ENCODE measurements around the gene KIAA0040. TPM values are rescaled to one million over a fixed set of nuclear protein-coding genes. Genes with fewer than 3 reads are reported as not detected.

The KIAA0040 gene
- total and polyA plus RNA-seq, 10 of the 15 experiments (the other 5 are each of a cell fraction or from before 2014, with no cell fraction given) = 7.6 to 47.7 (median 23.5) TPM

DNA sequence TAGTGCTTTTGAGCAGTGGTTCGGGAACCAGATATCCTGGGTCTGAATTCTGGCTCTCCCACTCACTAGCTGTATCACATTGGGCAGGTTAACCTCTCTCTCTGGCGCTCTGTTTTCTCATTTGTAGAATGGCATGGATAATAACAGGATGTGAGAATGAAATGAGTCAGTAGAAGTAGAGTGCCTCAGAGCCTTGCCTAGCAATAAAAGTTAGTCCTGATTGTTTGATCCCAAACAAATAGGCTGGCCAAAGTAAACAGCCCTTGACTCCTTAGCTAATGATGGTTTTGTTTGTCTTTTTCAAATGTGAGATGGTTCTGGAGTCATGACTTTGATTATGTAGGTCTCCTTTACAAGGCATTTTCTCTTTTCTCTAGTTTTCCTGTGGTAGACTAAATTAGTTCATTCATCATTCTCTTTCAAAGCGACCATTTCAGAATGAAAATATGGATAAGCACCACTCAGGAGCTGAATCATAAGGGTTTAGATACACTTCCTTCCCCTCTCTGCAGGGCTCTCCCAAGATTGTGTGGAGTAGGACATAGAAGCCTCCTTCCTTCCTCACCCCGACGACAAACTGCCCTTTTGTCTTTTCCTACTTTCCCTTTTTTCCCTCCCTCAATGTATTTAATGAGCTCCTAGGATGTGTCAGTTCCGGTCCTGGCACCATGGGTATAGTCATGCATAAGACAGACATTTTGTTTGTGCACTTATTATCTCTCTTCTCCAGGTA, 23.1 kb downstream of the KIAA0040 start:
- in situ Hi-C loops (cut with MboI) = no loop called here
- no peak overlapping the region for H3K4me2 ChIP-seq (ENCODE audit: control insufficient read depth, insufficient read depth)
- ATAC-seq = no peak
- TF ChIP-seq, protein P1, sequence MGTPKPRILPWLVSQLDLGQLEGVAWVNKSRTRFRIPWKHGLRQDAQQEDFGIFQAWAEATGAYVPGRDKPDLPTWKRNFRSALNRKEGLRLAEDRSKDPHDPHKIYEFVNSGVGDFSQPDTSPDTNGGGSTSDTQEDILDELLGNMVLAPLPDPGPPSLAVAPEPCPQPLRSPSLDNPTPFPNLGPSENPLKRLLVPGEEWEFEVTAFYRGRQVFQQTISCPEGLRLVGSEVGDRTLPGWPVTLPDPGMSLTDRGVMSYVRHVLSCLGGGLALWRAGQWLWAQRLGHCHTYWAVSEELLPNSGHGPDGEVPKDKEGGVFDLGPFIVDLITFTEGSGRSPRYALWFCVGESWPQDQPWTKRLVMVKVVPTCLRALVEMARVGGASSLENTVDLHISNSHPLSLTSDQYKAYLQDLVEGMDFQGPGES (IDR thresholded peaks at IDR 0.05) = no peak
- TF ChIP-seq SUPT20H (IDR thresholded peaks at IDR 0.05; ENCODE audit: borderline replicate concordance, control insufficient read depth, low read depth, low read length) (no peak), TCF3 (IDR thresholded peaks at IDR 0.05; ENCODE audit: borderline replicate concordance, insufficient read depth, low read depth, low read length) (no peak), SMAD5 (IDR thresholded peaks at IDR 0.05; ENCODE audit: low read depth) (no peak), RCOR1 (conservative IDR thresholded peaks at IDR 0.05; ENCODE audit: low read depth, low read length) (no peak), STAT3 (IDR thresholded peaks at IDR 0.05; ENCODE audit: low read depth, low read length) (no peak), SREBF2 (IDR thresholded peaks at IDR 0.05; ENCODE audit: low read length) (no peak), HDAC6 (IDR thresholded peaks at IDR 0.05; ENCODE audit: unreplicated experiment) (no peak), HDAC2 (IDR thresholded peaks at IDR 0.05) (no peak), WRNIP1 (IDR thresholded peaks at IDR 0.05; ENCODE audit: borderline replicate concordance, low read depth, low read length) (no peak)
- TF ChIP-seq, protein P2, sequence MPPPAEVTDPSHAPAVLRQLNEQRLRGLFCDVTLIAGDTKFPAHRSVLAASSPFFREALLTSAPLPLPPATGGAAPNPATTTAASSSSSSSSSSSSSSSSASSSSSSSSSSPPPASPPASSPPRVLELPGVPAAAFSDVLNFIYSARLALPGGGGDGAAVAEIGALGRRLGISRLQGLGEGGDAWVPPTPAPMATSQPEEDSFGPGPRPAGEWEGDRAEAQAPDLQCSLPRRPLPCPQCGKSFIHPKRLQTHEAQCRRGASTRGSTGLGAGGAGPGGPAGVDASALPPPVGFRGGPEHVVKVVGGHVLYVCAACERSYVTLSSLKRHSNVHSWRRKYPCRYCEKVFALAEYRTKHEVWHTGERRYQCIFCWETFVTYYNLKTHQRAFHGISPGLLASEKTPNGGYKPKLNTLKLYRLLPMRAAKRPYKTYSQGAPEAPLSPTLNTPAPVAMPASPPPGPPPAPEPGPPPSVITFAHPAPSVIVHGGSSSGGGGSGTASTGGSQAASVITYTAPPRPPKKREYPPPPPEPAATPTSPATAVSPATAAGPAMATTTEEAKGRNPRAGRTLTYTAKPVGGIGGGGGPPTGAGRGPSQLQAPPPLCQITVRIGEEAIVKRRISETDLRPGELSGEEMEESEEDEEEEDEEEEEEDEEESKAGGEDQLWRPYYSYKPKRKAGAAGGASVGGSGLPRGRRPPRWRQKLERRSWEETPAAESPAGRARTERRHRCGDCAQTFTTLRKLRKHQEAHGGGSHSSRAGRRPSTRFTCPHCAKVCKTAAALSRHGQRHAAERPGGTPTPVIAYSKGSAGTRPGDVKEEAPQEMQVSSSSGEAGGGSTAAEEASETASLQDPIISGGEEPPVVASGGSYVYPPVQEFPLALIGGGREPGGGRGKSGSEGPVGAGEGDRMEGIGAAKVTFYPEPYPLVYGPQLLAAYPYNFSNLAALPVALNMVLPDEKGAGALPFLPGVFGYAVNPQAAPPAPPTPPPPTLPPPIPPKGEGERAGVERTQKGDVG (CRISPR knock-in tag; IDR thresholded peaks at IDR 0.05) = no peak
- TF ChIP-seq, protein P3, sequence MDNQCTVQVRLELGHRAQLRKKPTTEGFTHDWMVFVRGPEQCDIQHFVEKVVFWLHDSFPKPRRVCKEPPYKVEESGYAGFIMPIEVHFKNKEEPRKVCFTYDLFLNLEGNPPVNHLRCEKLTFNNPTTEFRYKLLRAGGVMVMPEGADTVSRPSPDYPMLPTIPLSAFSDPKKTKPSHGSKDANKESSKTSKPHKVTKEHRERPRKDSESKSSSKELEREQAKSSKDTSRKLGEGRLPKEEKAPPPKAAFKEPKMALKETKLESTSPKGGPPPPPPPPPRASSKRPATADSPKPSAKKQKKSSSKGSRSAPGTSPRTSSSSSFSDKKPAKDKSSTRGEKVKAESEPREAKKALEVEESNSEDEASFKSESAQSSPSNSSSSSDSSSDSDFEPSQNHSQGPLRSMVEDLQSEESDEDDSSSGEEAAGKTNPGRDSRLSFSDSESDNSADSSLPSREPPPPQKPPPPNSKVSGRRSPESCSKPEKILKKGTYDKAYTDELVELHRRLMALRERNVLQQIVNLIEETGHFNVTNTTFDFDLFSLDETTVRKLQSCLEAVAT (IDR thresholded peaks at IDR 0.05) = no peak
- TF ChIP-seq, protein P4, sequence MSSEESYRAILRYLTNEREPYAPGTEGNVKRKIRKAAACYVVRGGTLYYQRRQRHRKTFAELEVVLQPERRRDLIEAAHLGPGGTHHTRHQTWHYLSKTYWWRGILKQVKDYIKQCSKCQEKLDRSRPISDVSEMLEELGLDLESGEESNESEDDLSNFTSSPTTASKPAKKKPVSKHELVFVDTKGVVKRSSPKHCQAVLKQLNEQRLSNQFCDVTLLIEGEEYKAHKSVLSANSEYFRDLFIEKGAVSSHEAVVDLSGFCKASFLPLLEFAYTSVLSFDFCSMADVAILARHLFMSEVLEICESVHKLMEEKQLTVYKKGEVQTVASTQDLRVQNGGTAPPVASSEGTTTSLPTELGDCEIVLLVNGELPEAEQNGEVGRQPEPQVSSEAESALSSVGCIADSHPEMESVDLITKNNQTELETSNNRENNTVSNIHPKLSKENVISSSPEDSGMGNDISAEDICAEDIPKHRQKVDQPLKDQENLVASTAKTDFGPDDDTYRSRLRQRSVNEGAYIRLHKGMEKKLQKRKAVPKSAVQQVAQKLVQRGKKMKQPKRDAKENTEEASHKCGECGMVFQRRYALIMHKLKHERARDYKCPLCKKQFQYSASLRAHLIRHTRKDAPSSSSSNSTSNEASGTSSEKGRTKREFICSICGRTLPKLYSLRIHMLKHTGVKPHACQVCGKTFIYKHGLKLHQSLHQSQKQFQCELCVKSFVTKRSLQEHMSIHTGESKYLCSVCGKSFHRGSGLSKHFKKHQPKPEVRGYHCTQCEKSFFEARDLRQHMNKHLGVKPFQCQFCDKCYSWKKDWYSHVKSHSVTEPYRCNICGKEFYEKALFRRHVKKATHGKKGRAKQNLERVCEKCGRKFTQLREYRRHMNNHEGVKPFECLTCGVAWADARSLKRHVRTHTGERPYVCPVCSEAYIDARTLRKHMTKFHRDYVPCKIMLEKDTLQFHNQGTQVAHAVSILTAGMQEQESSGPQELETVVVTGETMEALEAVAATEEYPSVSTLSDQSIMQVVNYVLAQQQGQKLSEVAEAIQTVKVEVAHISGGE (CRISPR knock-in tag; IDR thresholded peaks at IDR 0.05) = no peak

More for the DNA sequence above, 23.1 kb downstream of the KIAA0040 start:
- POLR2A ChIA-PET = no interaction called here
- no peak for DNase-seq (ENCODE audit: low read depth, low spot score)
- 93% methylated on average over 6 of the region's 6 CpGs for WGBS (ENCODE audit: insufficient coverage, insufficient replicate concordance, low lambda C conversion rate, missing lambda C conversion rate)
- Histone ChIP-seq H3K27me3 (replicated peaks in 1 of 2; ENCODE audit: control insufficient read depth in 2 of 2, insufficient read depth in 2 of 2, low read length in 1 of 2) (no peaks in the 10 kb centered on the region), H3K79me2 (ENCODE audit: control insufficient read depth, insufficient read depth, low read length) (no peaks in the 10 kb centered on the region), H3K4me1 (ENCODE audit: control insufficient read depth, insufficient read depth, low read length) (peaks cover 2% of the 10 kb centered on the region; the same call in 1 of the 2 replicates), H3K9me3 (replicated peaks; ENCODE audit: control insufficient read depth, insufficient read depth, low read length) (no peaks in the 10 kb centered on the region), H2AFZ (ENCODE audit: control insufficient read depth, low read depth, low read length) (no peak overlapping the region), H3K36me3 (ENCODE audit: control insufficient read depth in 2 of 2, insufficient read depth in 2 of 2, low read length in 1 of 2) (peaks cover 7 to 21% of the 10 kb centered on the region in 2 experiments), H3K4me3 (no peak overlapping the region), H4K20me1 (ENCODE audit: control insufficient read depth, insufficient read depth) (no peaks in the 10 kb centered on the region), H3K9ac (ENCODE audit: control insufficient read depth, insufficient read depth, low read length) (no peak overlapping the region), H3K27ac (ENCODE audit: control insufficient read depth, insufficient read depth) (no peak overlapping the region)
- no TSS peak for BruUV-seq (replicated peaks)
- intact Hi-C loops (cut with micrococcal nuclease; ENCODE audit: unreplicated experiment) = no loop called here
- CTCF ChIA-PET = interaction anchor here (0.6 to 6.1 kb wide), 7 partner anchors 10 to 151 kb away, joined by 3 to 39 read pairs (median 3); no protein-coding TSS in a partner anchor
- SMC1A ChIA-PET (ENCODE audit: uncharacterized antibody, unreplicated experiment) = interaction anchor here (1.0 to 4.2 kb wide), 5 partner anchors 10 to 172 kb away, joined by 3 to 20 read pairs (median 5); no protein-coding TSS in a partner anchor
- RAD21 ChIA-PET (ENCODE audit: unreplicated experiment) = interaction anchor here (1.0 to 1.1 kb wide), 2 partner anchors 21 to 22 kb away, joined by 3 read pairs; no protein-coding TSS in a partner anchor
- no peak for FAIRE-seq
